ENCODE results near the gene MAPK11. TPM values are rescaled to one million over a fixed set of nuclear protein-coding genes. Genes with fewer than 3 reads are reported as not detected.

Gene MAPK11
- total RNA-seq: 10 to 100 TPM; 11.5 to 11.6 TPM
- long read RNA-seq, donor 1: 0 reads
- long read RNA-seq, donor 2: 0 reads

- no peak for DNase-seq (ENCODE audit: low spot score)
- intact Hi-C loops (cut with DNase I): loop anchor here in 1 of 2 donors (2.0 kb wide), 1 partner anchor 73 kb away; the partner anchor contains the start of gene PPP6R2
Measured at GRCh38 chr22:50269970-50270665, at the start of gene MAPK11. TSS of gene MAPK11 (minus strand) at chr22:50270380. CDS start at chr22:50270292, 88 bp downstream.

DNA sequence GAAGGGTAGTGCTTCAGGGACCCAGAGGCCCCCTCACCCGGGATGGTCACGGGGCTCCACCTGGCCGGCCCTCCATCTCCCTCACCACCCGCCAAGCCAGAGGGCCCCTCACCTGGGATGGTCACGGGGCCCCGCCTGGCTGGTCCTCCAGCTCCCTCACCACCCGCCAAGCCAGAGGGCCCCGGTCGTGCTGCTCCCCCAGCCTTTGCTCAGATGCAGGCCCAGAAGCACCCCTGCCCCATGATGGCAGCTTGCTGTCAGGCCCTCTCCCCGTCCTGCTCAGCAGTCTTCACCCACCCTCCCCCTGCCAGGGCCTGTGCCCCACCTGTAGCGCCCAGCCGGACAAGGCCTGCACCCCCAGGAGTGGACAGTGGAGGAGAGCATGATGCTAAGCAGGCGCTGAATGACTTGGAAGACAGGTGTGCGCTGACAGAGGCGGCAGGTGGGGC is 49.3 kb upstream of the MAPK11 start:
- DNase-seq (ENCODE audit: low spot score): no peak
- intact Hi-C loops (cut with DNase I): no loop called here

- peak; percentile 77 for DNase-seq (ENCODE audit: low spot score)
- intact Hi-C loops (cut with DNase I): no loop called here
Measured at GRCh38 chr22:50318698-50319411, 48.7 kb upstream of the MAPK11 start.

- no peak for DNase-seq (ENCODE audit: low spot score)
- intact Hi-C loops (cut with DNase I): no loop called here
Measured at GRCh38 chr22:50318356-50318697, 48.1 kb upstream of the MAPK11 start.

DNA sequence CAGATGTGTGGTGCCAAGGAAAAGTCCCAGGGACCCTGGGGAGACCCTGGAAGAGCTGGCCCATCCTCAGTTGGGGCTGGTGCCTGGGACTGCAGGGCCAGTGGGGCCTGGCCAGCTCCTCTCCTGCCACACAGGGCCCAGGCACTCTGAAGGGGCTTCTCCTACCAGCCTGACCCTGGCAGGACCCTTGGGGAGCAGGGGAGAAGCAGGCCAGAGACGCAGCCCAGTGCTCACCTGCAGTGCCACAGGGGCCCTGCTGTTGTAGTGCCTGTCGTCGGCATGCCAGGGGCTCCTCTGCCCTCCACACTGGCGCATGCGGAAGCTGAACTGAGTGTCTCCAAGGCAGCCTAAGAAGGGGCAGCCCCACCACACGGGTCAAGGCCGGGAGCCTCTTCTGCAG is 47.5 kb upstream of the MAPK11 start:
- no peak for DNase-seq (ENCODE audit: low spot score)
- intact Hi-C loops (cut with DNase I): no loop called here

- no peak for DNase-seq (ENCODE audit: low spot score)
- intact Hi-C loops (cut with DNase I): no loop called here
Measured at GRCh38 chr22:50317178-50317577, 47.0 kb upstream of the MAPK11 start.

- peak; percentile 66 for DNase-seq (ENCODE audit: low spot score)
- intact Hi-C loops (cut with DNase I): no loop called here
Measured at GRCh38 chr22:50316114-50317065, 46.2 kb upstream of the MAPK11 start.

- peak; percentile 54 for DNase-seq (ENCODE audit: low spot score)
- intact Hi-C loops (cut with DNase I): no loop called here
Measured at GRCh38 chr22:50315289-50316113, 45.3 kb upstream of the MAPK11 start.

DNA sequence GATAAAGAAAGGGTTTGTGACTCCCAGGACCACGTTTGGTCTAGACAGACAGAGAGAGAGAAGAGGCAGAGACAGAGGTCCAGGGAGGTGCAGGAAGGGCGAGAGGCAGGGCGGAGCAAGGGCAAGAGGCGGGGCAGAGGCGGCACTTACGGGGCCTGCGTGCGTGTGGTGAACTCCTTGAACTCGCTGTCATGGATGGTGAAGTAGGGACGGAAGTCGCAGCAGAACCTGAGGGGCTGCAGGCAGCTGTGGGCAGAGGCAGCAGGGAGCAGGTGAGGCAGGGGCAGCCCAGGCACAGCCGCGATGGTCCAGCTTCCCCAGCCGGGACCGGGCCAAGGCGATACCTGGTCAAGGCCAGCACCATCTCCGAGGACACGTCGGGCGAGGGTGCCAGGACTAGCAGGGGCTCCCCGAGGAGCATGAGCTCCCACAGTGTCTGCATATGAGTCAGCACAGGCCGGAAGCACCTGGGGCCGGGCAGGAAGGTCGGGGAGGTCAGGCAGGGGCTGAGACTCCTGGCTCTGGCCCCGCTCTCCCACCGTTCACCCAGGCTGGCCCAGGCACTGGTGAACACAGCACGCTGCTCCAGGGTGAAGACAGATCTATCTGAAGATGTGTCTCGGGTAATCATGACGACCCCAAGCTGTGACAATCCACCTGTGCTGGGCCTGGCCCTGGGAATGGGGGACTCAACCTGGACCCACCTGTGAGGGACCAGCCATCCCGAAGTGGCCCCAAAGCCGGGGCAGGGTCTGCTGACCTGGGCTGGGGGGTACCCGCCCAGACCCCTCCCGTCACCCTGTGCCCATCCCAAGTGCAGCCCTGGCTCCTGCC is 44.5 kb upstream of the MAPK11 start:
- intact Hi-C loops (cut with DNase I): no loop called here
- DNase-seq (ENCODE audit: low spot score): peak; percentile 89

DNA sequence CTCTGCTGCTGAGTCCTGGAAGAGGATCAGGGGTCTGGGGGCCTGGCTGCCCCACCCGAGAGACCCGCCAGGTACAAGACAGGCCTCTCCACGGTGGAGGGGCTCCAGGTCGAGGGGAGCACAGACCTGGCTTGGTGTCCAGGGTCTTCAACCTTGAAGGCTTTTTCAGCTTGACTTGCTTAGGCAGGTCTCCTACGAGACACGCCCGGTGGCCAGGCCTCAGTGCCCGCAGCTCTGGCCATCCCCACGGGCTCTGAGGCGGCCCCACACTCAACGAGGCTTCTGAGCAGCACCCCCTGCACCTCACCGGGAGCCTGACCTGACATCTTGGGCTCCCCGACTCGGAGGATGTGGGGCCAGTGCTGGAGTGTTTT is 43.9 kb upstream of the MAPK11 start:
- intact Hi-C loops (cut with DNase I): no loop called here
- no peak for DNase-seq (ENCODE audit: low spot score)

GRCh38 chr22:50313600-50313999 is 43.4 kb upstream of the MAPK11 start:
- DNase-seq (ENCODE audit: low spot score): peak; percentile 73
- intact Hi-C loops (cut with DNase I): no loop called here

- intact Hi-C loops (cut with DNase I): no loop called here
- no peak for DNase-seq (ENCODE audit: low spot score)
Measured at GRCh38 chr22:50313021-50313420, 42.8 kb upstream of the MAPK11 start.

- no peak for DNase-seq (ENCODE audit: low spot score)
- intact Hi-C loops (cut with DNase I): no loop called here
Measured at GRCh38 chr22:50312371-50312770, 42.2 kb upstream of the MAPK11 start.

- intact Hi-C loops (cut with DNase I): no loop called here
- DNase-seq (ENCODE audit: low spot score): peak; percentile 73
Measured at GRCh38 chr22:50311606-50312351, 41.6 kb upstream of the MAPK11 start.

DNA sequence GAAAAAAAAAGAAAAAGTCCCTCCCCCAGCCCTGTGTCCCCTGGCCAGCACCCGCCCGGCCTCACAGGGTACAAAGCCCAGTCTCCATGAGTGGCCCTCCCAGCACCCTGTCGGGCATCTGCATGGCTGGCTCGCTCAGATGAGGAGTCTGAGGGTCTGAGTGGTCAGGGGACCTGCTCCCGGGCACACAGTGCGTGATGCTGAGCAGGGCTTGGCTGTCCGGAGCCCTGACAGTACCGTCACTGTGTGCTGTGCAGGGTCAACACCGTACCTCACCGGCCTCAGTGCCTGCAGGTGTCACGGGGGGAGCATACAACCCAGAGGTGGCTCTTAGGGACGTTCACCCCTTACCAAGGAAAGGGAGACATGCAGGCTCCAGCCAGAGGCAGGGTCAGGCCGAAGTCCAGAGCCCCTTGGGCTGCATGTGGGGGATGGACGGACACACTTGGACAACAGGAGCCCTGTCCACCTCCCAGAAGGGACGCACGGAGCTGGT is 40.8 kb upstream of the MAPK11 start:
- no peak for DNase-seq (ENCODE audit: low spot score)
- intact Hi-C loops (cut with DNase I): no loop called here

- intact Hi-C loops (cut with DNase I): no loop called here
Measured at GRCh38 chr22:50310031-50310722, 40.0 kb upstream of the MAPK11 start.

DNA sequence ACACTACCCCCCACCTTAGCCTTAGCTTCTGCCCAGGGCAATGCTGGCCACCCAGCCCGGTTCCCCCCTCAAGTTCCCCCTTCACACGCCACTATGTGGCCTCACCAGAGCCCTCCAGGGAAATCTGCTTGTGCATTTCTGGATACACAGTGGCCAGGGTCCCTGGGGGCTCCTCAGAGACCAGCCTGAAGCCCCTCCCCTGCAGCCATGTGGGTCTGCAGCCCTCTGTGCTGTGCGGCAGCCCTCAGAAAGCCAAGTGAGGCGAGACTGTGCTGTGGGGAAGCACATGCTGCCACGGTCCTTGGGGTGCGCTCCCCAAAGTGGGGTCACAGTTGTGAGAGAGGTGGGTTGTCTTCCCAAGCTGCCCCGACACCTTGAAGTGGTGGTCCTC is 39.4 kb upstream of the MAPK11 start:
- intact Hi-C loops (cut with DNase I): no loop called here
- no peak for DNase-seq (ENCODE audit: low spot score)

More at GRCh38 chr22:50310031-50310722, 40.0 kb upstream of the MAPK11 start:
- DNase-seq (ENCODE audit: low spot score): no peak
